ENCODE data around the gene TRIM9. TPM values are rescaled to one million over a fixed set of nuclear protein-coding genes. Genes with fewer than 3 reads are reported as not detected.

Gene TRIM9
- total RNA-seq: 40.2 TPM

DNA sequence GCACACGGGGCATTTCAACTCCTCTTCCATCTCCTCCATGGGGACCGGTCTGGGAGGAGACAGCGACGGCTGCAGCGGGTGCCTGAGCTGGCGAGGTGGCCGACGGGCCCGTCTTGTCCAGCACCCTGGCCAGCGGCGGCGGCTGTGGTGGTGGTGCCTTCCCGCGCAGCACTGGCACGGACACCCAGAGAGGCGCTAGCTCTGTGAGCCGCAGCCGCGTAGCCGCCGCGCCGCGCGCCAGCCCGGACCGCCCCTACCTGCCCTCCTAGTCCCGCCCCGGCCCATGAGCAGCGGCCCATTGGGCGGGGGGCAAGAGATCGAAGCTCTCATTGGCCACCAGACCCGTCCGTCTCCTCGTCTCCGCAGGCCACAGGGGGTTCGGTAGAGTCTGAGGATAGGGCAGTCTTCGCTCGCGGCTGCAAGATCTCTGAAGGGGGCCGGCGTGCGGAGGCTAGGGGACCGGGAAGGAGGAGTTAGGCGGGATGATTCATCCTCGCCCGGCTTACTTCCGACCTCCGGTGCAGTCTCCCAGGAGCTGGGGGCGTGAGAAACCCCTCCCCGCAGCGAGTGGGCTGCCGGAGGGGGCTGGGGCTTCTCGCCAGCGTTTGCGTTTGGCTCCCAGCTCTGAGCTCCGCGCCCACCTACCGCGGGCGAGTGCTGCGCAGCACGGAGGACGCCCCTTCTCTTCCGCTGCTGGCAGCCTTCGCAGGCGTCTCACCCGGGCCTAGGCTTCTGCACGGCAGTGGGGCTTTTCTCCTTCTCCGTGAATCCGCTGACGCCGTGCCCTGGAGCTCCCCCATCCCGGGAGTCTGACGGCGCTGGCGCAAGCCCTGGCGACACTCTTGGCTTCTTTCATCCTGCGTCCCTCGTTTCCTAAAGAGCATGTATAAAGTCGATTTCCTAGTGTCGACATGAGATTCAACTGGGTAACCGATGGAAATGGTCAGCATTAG, at the start of gene TRIM9:
TSS of gene TRIM9 (minus strand) at position 205 of the 953 bp plus-strand sequence. CDS start at position 39, 166 bp downstream.
- peak; percentile 98 for DNase-seq

DNA sequence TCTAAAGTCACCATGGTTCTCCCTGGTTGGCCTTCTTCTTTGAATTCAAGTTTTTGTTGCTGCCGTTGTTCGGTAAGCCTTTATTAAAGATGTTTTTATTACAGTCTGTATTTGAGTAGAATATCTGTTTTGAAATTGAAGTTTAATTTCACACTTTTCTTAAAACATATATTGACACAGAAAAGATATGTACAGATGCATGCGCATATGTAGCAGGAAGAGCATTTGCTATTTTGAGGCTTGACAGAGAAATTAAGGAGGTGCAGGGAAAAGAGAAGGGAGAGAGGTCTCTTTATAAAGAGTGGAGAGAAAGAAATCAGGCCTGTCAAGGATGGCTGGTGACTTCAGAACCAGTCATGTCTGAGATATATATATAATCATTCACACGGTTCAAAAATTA, 46.0 kb upstream of the TRIM9 start:
- DNase-seq: no peak

DNA sequence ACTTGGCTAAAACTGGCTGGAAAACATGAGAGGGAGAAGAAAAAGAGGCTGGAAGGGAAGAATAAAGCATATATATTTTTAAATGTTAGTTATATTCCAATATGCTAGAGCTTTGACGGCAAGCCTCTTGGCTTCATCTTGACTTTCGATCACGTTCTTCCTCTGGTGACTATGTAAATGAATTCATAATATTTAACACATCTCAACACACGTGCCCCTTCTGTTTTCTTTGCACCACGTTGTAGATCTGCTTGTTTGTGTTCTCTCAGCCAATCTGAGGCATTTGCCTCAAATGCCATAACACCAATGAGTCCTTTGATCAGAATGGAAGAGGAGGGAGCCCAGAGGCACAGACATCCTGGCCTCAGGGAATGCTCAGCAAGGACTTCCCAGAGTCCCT, 45.4 kb upstream of the TRIM9 start:
- no peak for DNase-seq

DNA sequence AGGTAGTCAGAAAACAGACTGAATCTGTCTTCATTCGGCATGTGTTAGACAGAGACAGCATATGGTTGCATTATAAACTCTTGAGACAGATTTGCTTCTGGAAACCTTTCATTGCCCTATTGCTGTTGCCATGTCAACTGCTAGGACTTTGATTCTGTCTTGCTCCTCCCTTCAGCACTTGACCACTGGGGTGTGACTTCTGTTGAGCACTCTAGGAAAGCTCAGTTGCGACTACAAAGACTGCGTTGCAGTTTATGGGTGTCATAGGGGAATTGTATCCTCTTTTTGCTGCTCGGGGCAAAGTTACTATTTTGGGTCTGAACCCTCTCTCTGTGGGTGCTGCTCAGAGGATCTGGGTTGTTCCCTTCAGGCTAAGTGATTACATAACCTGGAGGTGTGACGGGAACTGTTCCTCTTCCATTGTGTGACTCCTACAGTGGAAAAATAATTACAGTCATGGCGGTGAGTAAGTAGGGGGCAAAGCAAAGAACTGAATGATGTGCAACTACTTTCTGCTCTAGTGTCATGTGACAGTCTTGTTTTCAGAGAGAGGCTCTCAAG, 44.3 kb upstream of the TRIM9 start:
- DNase-seq: peak; percentile 48

DNA sequence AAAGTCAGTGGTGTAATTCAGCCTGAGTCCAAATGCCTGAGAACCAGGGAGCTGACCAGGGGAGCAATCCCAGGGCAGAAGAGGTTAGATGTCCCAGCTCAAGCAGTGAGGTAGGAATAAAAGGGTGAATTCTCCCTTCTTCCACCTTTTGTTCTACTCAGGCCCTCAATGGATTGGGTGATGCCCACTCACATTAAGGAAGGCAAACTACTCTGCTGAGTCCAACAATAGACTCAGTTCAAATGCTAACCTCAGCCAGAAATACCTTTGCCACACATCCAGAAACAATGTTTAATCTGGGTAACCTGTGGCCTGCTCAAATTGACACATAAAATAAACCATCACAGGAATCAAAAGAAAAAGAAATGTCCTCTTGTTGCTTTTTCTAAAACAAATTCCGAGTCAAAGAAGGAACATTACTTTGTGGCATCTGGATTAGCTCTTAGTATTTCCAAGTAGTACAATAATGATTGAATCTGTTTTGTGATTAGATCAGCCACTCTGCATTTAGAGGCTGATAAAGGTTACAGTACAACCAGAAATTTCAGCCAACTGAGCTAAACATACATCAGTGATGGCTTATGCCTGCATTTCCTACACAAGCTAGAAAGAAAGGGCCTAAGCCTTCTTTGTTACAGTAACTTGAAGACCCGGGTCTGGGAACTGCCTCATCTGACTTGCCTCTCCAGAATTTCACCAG, 43.6 kb upstream of the TRIM9 start:
- no peak for DNase-seq

DNA sequence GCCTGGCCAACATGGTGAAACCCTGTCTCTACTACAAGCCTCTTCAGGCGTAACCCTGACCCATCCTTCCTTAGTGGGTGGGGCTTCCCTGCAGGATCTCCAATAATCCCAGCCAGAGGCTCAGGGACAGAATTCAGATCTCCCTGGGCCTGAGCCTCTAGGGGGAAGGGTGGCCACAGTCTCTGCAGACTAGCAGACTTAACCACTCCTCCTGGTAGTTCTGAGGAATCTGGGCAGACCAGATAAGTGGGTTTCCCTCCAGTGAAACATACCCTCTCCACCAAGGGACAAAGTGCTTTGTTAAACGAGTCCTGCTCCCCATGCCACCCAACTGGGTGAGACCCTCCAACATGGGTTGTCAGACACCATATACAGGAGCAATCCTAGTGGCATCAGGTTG, 36.6 kb upstream of the TRIM9 start:
- no peak for DNase-seq

DNA sequence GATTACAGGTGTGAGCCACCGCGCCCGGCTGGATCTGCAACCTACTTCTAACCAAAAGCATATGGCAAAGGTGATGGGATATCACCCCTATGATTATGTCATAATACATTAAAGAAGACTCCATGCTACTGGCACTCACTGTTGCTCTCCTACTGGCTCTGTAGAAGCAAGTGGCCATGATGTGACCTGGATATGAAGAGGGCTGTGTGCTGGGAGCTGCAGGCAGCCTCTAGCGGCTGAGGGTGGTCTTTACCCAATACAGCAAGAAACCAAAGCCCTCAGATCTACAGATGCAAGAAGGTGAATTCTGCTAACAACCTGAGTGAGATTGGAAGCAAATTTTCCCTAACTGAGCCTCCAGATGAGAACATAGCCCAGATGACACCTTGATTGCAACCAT, 34.2 kb upstream of the TRIM9 start:
- DNase-seq: no peak

DNA sequence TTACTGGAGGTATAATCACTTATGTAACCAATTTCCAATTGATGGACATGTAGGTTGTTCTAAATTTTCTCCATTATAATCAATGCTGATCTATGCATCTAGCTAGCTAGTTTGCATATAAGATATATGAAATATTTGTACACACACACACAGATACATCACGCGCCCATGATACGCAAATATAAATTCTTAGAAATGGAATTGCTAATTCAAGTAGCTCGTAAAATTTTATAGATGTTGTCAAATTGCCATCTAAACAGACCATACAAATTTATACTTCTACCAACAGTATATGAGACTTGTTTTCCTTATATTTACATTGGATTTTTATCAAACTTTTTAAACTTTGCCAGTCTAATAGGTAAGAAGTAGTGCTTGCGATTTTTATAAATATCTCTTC, 29.1 kb upstream of the TRIM9 start:
- DNase-seq: no peak

DNA sequence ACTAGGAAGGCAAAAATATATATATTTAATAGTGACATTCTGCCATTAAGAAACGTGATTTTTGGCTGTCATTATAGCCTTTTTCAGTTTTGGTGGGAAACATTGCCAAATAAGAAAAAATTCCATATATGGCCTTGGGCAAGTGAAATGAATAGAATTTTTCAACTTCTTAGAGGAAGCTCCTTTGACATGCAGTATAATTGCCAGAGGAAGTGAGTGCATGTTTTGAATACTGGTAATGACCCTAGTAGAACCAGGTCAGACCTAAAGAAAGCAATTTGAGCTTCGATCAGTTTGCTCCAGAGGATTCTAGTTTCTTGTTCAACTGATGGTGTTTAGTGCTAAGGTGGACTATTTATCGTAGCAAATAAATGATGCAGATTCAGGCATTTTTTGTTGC, 26.2 kb upstream of the TRIM9 start:
- DNase-seq: no peak

DNA sequence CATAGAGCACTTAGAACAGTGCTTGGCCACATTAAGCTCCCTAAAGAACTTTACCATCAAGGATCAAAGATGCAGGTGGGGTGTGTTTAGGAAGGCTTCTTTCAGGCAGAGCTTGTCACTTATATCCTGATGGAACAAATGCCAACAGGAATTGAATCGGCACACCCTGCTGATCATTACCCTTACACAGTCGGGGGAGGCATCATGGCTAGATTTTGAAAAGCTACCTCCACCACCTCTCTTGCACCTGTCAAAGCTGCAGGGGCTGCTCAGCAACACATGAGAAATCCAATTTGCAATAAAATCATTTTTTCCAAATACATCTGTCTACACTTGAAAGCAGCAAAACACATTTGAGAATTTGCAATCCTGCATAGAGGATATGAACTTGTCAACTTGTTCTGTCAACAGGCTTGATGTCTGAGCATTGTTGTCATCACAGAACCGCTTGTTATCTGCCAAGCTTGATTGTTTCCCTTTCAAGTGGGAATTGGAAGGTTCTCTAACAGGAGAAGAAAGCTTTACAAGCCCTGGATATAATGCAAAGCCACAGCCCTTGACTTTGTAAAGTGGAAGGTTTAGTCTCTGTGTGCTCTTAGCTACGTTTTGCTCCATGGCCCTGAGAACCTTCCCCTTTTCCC, 24.6 kb upstream of the TRIM9 start:
- no peak for DNase-seq

DNA sequence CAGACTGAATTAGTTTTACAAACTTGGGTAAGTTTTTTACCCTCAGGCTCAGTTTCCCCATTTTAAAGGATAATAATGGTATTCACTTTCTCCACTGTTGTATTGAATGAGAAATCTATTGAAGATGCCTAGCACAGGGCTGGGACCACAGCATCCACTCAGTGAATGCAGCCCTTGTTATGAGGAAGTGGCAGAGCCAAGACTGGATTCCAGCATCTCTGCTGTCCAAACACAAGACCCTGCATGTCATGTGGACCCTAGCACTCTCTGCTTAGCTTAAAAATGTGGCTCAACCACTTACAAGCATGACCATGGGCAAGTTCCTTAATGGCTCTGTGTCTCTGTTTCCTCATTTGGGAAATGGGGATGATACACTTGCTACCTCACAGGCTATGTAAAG, 24.1 kb upstream of the TRIM9 start:
- no peak for DNase-seq

DNA sequence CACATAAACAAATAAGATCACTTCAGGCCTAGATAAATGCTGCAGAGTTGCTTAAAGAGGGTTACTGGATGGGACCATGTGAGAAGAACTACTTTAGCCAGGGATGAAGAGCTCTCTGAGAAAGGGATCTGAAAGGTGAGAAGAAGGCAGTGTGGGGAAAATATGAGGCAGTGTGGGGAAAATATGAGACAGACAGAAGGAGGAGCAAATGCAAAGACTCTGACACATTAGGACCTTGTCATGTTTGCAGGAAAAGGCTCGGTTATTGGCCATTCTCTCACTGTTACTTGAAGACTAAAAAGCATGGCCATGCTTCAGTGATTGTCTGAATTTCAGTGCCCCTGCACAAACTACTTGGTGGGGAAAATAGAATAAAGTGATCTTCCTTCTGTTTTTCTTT, 22.7 kb upstream of the TRIM9 start:
- DNase-seq: no peak

DNA sequence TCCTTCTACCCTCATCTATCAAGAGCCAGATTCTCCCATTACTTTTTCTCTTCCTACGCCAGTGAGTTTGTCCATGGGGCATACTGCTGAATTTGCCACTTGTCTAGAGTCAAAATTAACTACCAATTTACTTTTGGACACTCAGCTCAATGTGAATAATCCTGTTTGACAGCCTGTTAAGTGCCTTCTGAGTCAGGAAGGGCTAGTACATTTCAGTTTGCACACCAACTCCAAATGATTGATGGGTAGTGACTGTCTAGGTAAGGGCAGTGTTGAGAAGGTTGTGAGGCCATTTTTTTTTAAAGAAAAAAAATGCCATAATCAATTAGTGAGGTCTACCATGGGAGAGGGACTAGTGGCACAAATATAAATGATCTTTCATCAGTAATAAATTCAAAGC, 21.8 kb upstream of the TRIM9 start:
- DNase-seq: no peak

DNA sequence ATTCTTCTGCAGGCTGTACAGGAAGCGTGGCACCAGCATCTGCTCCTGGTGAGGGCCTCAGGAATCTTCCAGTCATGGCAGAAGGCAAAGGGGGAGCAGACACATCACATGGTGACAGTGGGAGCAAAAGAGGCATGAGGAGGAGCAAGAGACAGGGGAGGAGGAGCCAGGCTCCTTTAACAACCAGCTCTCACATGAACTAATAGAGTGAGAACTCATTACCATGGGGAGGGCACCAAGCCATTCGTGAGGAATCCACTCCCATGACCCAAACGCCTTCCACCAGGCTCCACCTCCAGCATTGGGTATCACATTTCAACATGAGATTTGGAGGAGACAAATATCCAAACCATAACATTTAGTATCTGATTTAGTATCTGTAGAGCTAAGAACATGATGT, 14.7 kb upstream of the TRIM9 start:
- no peak for DNase-seq

DNA sequence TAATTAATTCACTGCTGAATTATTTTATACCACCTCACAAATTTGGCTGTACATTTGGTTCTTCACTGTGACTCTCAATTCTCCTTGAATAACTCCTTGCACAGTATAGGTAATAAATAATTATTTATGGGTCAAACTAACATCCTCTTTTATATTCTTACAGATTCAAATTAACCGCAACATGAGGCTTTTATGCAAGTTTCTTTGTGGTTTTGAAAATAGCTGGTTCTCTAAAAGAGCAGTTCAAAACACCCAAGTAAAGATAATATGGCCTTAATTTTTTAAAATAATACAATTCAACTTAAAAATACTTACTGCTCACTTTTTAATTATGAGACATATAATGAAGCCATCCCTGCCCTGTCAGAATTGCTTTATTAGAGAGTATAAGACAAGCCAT, 12.9 kb upstream of the TRIM9 start:
- no peak for DNase-seq

DNA sequence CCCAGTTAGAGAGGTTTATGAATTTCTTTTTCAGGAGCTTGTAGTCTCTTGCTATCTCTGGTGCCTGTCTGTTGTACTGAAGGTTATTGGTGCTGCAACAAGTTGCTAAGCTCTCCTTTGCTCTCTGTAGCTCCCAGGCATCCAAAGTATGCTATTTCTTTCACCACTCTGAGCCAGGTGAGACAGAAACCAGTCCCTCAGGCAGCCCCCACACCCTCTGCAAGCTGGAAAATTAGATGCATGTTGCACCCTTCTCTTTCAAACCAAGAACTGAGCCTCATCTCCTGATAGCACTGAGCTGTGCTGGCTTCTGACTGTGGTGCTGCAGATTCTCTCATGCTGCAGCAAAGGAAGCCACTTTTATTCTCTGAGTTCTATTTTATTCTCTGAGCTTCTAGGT, 9.6 kb upstream of the TRIM9 start:
- DNase-seq: no peak

DNA sequence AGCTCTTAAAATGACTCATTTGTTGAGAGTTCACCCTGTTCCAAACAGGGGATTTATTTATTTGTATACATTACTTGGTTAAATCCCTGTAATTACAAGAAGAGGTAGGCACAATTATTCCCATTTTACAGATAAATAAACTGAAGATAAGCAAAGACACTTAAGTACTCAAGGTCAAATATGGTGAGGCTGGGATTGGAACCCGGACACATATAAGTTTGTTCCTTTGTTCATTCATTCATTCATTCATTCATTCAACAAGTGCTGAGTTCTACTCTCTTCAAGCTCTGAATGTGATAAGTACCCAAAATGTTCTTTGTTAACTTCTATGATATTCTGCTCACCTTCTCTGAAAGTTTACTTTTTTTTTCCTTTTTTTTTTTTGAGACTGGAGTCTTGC, 2.4 kb upstream of the TRIM9 start:
- no peak for DNase-seq

DNA sequence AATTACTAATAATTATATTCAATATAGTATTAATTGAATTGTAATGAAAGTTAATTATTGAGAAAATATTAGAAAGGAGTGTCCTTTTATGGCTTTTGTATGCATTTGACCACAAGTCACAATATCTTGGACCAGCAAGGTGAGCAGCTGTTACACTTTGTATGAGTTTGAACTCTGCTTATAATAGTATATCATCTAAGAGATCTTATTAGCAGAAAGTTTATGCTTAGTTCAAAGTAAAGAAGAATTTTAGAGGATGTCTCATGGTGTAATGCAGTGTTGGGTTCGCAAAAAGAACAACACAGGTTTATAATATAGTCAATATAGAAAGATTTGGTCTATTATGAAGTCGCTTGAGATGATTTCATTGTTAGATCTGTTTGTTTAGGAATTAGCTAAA, 2.0 kb upstream of the TRIM9 start:
- DNase-seq: no peak

DNA sequence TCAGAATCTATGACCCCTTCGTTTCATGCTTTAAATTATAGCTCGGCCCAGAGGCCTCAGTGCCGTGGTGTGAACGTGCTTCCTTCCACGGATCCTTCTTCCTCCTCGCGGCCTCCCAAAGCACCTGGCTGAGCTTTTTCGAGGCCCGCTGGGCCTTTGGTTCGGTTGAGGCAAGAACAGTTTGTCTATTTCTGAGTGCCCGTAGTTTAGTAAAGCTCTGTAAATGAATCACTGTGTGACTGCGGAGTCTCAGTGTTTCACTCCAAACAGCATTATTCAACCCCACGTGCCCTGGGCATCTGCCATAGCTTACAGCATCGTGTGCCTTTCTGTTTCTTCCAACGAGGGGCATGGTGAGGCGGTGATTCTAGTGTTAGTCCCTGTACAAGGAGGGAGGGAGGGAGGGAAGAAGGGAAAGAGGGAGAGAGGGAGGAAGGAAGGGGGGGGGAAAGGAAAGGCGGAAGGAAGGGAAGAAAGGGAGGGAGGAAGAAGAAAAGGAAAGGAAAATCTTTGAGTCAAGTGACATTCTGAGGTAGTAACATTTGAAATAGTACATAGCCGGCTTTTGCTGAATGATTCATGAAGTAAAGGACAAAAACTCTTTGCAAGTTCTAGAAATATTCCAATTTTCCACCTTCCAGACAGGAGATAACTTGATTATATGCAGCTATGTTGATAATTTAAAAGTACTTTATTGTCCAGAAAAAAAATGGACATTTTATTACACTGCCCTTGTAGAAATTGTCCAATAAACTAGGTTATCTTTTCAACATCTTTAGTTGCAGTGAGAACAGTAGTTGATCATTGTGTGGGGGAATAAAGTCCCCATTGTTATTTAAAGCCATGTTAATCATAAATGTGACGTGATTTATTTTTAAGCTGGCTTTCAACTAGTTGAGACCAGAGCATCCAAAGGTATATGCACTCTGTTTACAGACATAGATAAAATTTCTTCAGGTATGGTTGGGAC, 1.2 kb upstream of the TRIM9 start:
- peak; percentile 70 for DNase-seq

DNA sequence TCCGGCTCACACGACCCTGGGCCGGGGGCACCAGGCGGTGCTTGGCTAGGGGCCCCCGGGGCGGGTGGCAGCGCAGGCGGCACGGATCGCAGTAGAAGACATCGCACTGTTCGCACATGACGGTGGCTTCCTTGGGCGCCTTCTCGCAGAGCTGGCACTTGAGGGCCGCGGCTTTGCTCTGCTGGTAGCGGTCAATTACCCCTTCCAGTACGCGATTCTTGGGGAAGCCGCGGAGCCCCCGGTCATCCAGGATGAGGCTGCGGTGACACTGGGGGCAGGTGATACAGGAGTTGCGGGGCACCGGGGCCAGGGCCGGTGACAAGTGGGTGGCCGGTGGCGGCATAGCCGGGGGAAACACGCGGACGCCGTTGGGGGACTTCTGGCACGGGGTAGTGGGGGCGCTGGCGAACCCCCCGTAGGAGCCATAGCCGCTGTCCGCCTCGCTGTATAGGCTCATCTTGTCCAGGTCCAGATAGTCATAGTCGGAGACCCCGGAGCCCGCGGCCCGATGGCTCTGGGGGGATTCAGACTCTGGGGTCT, 553 bp downstream of the TRIM9 start:
- DNase-seq: no peak
